SK-N-SH treated with all-trans-retinoic acid at 6 μM for 48 hours (cell line): ENCODE data around the gene ATP9A.

Source experiments
- ATAC-seq: fragments of 200-7000 bp; cut with Tn5 transposase; 3 replicates; pipeline ENCODE4 v1.9.1; 2020; ENCODE audit warnings: mild to moderate bottlenecking, moderate library complexity
- ARNTL ChIP-seq: fragments of 450-650 bp; formaldehyde crosslinking; IDR thresholded peaks from 2 replicates; pipeline ENCODE4 v1.5.0; 2020; ENCODE audit warnings: low read depth, mild to moderate bottlenecking, moderate library complexity, borderline replicate concordance
- BACH2 ChIP-seq: fragments of 250-450 bp; sonication (Bioruptor Pico); IDR thresholded peaks from 2 replicates; pipeline ENCODE4 v1.9.0; 2021; ENCODE audit warnings: mild to moderate bottlenecking, borderline replicate concordance
- CSDC2 ChIP-seq: fragments of 250-450 bp; sonication (Bioruptor Pico); IDR thresholded peaks from 2 replicates; pipeline ENCODE4 v1.5.0; 2020; ENCODE audit warnings: mild to moderate bottlenecking, moderate library complexity
- ESRRG ChIP-seq: fragments of 250-450 bp; sonication (Bioruptor Pico); IDR thresholded peaks from 2 replicates; pipeline ENCODE4 v1.6.1; 2021; ENCODE audit warnings: mild to moderate bottlenecking
- GLIS3 ChIP-seq: fragments of 250-450 bp; sonication (Bioruptor Pico); IDR thresholded peaks from 2 replicates; pipeline ENCODE4 v1.5.0; 2020; ENCODE audit warnings: mild to moderate bottlenecking, moderate library complexity
- ISL1 ChIP-seq: fragments of 250-450 bp; sonication (Bioruptor Pico); IDR thresholded peaks from 2 replicates; pipeline ENCODE4 v2.1.2; 2022; ENCODE audit warnings: mild to moderate bottlenecking, moderate library complexity
- PPARA ChIP-seq: fragments of 250-450 bp; sonication (Bioruptor Pico); IDR thresholded peaks from 2 replicates; pipeline ENCODE4 v1.5.0; 2020; ENCODE audit warnings: mild to moderate bottlenecking, borderline replicate concordance
- SNAI2 ChIP-seq: fragments of 250-450 bp; sonication (Bioruptor Pico); IDR thresholded peaks from 2 replicates; pipeline ENCODE4 v1.5.0; 2020; ENCODE audit warnings: mild to moderate bottlenecking, moderate library complexity
- TCF4 ChIP-seq: fragments of 250-450 bp; sonication (Bioruptor Pico); IDR thresholded peaks from 2 replicates; pipeline ENCODE4 v1.8.0; 2021; ENCODE audit warnings: mild to moderate bottlenecking, moderate library complexity, borderline replicate concordance
- TOX ChIP-seq: fragments of 250-450 bp; sonication (Bioruptor Pico); IDR thresholded peaks from 2 replicates; pipeline ENCODE4 v1.8.0; 2021; ENCODE audit warnings: mild to moderate bottlenecking, moderate library complexity, borderline replicate concordance
- ZC3H10 ChIP-seq: fragments of 250-450 bp; sonication (Bioruptor Pico); IDR thresholded peaks from 2 replicates; pipeline ENCODE4 v1.5.1; 2021; ENCODE audit warnings: mild to moderate bottlenecking, moderate library complexity
- ZFP3 ChIP-seq: fragments of 250-450 bp; sonication (Bioruptor Pico); IDR thresholded peaks from 2 replicates; pipeline ENCODE4 v1.5.0; 2020; ENCODE audit warnings: mild to moderate bottlenecking, moderate library complexity
- ZNF565 ChIP-seq: fragments of 450-650 bp; formaldehyde crosslinking; conservative IDR thresholded peaks from 2 replicates; pipeline ENCODE4 v1.5.0; 2020; ENCODE audit warnings: low read depth, mild to moderate bottlenecking, moderate library complexity
- ZNF70 ChIP-seq: fragments of 450-650 bp; formaldehyde crosslinking; IDR thresholded peaks from 2 replicates; pipeline ENCODE4 v1.5.0; 2020; ENCODE audit warnings: mild to moderate bottlenecking, moderate library complexity
- ZNF8 ChIP-seq: fragments of 450-650 bp; formaldehyde crosslinking; IDR thresholded peaks from 2 replicates; pipeline ENCODE4 v1.5.0; 2020; ENCODE audit warnings: mild to moderate bottlenecking, moderate library complexity
- TF ChIP-seq, protein P1 (sequence below): fragments of 250-450 bp; sonication (Bioruptor Pico); IDR thresholded peaks from 2 replicates; pipeline ENCODE4 v1.8.0; 2021; ENCODE audit warnings: low read depth, mild to moderate bottlenecking, moderate library complexity, borderline replicate concordance
- TF ChIP-seq, protein P2 (sequence below): fragments of 250-450 bp; sonication (Bioruptor Pico); IDR thresholded peaks from 2 replicates; pipeline ENCODE4 v1.5.1; 2020; ENCODE audit warnings: low read depth, mild to moderate bottlenecking, moderate library complexity
- TF ChIP-seq, protein P3 (sequence below): fragments of 250-450 bp; sonication (Bioruptor Pico); IDR thresholded peaks from 2 replicates; pipeline ENCODE4 v1.8.0; 2020; ENCODE audit warnings: mild to moderate bottlenecking, moderate library complexity, borderline replicate concordance

ATP9A gene

DNA sequence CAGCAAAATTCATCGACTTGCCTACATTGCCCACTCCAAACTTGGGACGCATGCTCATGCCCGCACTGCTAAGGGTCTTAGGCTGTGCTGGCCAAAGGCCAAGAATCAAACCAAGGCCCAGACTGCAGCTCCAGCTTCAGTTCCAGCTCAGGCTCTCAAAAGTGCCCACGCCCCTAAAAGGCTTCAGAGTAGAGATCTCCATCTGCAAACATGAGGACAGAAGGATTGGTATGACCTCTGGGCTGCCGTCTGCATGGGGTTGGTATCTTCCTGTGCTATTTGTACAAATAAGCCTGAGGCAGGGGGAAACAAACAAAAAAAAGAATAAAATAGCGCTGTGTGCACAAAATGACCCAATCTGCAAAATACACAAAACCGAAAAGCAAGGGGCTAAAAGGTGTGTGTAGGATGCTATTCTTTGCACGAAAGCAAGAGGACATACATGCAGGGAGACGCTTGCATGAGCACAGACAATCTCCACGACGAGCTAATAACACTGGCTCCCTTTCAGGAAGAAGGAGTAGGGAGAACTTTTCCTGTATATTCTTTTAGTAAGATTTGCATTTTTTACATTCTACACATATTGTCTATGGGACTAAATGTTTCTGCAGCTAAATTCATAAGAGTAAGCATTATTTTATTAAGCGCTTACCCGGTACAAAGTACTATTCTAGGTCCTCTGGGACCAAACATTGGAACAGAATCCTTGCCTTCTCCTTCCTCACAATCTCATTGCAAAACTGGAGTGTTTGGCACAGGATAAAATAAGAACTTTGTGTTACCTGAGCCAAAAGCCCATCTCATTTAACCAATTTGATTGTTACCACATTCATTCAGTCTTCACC, 33.1 kb downstream of the ATP9A start:
- no peak for ATAC-seq
- no peak for TF ChIP-seq ZNF70 (CRISPR knock-in tag)
- TF ChIP-seq CSDC2: no peak
- TF ChIP-seq ARNTL (CRISPR knock-in tag): no peak
- TF ChIP-seq ZC3H10: no peak
- TF ChIP-seq ISL1 (CRISPR knock-in tag): no peak
- no peak for TF ChIP-seq TOX
- no peak for TF ChIP-seq SNAI2 (CRISPR knock-in tag)
- no peak for TF ChIP-seq ESRRG (CRISPR knock-in tag)
- TF ChIP-seq TCF4: no peak
- TF ChIP-seq BACH2: no peak
- TF ChIP-seq, protein P1, sequence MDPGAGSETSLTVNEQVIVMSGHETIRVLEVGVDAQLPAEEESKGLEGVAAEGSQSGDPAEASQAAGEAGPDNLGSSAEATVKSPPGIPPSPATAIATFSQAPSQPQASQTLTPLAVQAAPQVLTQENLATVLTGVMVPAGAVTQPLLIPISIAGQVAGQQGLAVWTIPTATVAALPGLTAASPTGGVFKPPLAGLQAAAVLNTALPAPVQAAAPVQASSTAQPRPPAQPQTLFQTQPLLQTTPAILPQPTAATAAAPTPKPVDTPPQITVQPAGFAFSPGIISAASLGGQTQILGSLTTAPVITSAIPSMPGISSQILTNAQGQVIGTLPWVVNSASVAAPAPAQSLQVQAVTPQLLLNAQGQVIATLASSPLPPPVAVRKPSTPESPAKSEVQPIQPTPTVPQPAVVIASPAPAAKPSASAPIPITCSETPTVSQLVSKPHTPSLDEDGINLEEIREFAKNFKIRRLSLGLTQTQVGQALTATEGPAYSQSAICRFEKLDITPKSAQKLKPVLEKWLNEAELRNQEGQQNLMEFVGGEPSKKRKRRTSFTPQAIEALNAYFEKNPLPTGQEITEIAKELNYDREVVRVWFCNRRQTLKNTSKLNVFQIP (CRISPR knock-in tag): no peak

DNA sequence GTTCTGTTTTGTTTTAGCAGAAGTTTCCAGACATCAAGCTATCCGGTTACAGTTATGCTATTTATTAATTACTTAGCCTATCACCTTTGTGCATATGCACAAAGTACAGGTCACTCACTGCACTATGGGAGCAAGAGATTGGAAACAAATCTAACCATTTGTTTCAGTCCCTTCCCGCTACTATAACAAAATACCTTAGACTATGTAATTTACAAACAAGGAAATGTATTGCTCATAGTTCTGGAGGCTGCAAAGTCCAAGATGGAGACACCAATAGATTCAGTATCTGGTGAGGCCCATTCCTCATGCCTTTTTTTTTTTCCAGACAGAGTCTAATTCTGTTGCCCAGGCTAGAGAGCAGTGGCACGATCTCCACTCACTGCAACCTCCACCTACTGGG, 35.1 kb downstream of the ATP9A start:
- ATAC-seq: no peak
- no peak for TF ChIP-seq ZNF565
- TF ChIP-seq ZFP3 (CRISPR knock-in tag): no peak
- no peak for TF ChIP-seq TOX
- TF ChIP-seq, protein P1 (CRISPR knock-in tag): no peak
- TF ChIP-seq ZC3H10: no peak
- TF ChIP-seq, protein P2, sequence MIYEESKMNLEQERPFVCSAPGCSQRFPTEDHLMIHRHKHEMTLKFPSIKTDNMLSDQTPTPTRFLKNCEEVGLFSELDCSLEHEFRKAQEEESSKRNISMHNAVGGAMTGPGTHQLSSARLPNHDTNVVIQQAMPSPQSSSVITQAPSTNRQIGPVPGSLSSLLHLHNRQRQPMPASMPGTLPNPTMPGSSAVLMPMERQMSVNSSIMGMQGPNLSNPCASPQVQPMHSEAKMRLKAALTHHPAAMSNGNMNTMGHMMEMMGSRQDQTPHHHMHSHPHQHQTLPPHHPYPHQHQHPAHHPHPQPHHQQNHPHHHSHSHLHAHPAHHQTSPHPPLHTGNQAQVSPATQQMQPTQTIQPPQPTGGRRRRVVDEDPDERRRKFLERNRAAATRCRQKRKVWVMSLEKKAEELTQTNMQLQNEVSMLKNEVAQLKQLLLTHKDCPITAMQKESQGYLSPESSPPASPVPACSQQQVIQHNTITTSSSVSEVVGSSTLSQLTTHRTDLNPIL: no peak
- no peak for TF ChIP-seq PPARA
- TF ChIP-seq, protein P3, sequence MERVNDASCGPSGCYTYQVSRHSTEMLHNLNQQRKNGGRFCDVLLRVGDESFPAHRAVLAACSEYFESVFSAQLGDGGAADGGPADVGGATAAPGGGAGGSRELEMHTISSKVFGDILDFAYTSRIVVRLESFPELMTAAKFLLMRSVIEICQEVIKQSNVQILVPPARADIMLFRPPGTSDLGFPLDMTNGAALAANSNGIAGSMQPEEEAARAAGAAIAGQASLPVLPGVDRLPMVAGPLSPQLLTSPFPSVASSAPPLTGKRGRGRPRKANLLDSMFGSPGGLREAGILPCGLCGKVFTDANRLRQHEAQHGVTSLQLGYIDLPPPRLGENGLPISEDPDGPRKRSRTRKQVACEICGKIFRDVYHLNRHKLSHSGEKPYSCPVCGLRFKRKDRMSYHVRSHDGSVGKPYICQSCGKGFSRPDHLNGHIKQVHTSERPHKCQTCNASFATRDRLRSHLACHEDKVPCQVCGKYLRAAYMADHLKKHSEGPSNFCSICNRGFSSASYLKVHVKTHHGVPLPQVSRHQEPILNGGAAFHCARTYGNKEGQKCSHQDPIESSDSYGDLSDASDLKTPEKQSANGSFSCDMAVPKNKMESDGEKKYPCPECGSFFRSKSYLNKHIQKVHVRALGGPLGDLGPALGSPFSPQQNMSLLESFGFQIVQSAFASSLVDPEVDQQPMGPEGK (CRISPR knock-in tag): no peak

DNA sequence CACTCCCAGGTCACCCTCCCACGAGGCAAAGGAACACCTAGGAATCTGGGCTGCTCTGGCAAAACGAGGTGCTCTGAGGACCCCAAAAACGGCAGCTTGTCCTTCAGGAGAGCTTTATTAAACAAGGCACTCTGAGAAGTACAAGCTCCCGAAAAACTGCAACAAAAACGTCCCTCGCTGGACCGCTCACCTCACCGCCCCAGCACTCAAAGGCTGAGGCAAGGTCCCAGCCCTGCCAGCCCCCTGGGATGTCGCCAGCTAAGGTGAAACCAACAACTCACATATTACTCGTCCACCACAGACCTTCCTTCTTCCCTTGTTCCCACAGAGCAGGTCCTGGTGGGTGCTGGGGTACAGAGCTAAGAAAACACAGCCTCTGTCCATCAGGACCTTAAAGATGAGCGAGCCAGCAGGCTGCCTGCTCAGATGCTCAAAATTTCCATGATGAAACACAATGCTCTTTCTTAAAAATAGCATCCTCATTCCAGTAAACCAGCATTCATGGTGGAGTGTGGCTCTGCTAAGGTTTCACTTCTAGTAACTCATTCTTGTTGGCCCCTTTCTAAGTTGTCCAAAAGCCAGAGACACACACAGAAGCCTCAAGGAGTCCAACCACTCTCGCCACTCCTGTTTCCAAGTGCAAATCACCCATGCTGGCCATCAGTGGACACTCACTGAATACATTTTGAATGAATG, 35.9 kb downstream of the ATP9A start:
- peak; percentile 68 for ATAC-seq
- TF ChIP-seq ZNF8 (CRISPR knock-in tag) (no peak), BACH2 (no peak)
- TF ChIP-seq, protein P2: no peak

DNA sequence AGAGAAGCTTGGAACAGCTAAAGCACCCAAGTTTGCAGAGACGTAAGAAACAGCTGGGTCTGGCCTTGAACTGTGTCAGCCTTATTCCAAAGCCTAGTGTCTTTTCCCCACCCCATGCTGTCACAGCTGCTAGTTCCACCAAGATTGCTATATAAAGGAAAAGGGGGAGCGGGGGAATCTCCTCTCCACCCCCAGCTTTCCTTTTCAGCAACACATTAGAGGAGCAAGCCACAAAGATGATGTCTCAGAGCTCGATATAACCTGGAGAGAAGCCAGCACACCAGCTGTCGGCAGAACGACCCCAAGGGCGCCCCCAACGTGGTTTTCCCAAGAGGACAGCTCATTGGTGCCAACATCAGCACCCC, 36.5 kb downstream of the ATP9A start:
- TF ChIP-seq SNAI2 (CRISPR knock-in tag) (no peak), PPARA (no peak), GLIS3 (CRISPR knock-in tag) (no peak), TOX (no peak), ZFP3 (CRISPR knock-in tag) (no peak), ZNF565 (no peak)
- TF ChIP-seq, protein P1 (CRISPR knock-in tag): no peak
- TF ChIP-seq, protein P2: no peak
- ATAC-seq: no peak
